Astrocyte of the spinal cord (primary cell): Measurements from ENCODE around the gene TMA7B.

ENCODE experiments used
- DNase-seq: peaks from one replicate; pipeline ENCODE4 v3.0.0; 2011; ENCODE audit warnings: low read depth, low spot score
- H3K4me3 ChIP-seq: 2 replicates; pipeline ENCODE4 v1.5.1; 2011; ENCODE audit warnings: low read depth, mild to moderate bottlenecking, low read length, moderate library complexity
- CTCF ChIP-seq: IDR thresholded peaks from 2 replicates; pipeline ENCODE4 v1.5.1; 2012; ENCODE audit warnings: low read depth, mild to moderate bottlenecking, low read length, inconsistent platforms
- in situ Hi-C: cut with HindIII; loops from 2 replicates; pipeline ENCODE4 v1.10.0; 2017; ENCODE audit warnings: low sequenced_read_pairs

Gene TMA7B

GRCh38 chr22:39974065-39974464 is 13.9 kb downstream of the TMA7B start:
- no peak for TF ChIP-seq CTCF
- DNase-seq: no peak
- no peak overlapping the region for H3K4me3 ChIP-seq
- in situ Hi-C loops: no loop called here

GRCh38 chr22:39979048-39979447 is 18.9 kb downstream of the TMA7B start:
- in situ Hi-C loops: no loop called here

GRCh38 chr22:39979458-39979857 is 19.3 kb downstream of the TMA7B start:
- no peak overlapping the region for H3K4me3 ChIP-seq
- in situ Hi-C loops: no loop called here
- DNase-seq: no peak
- TF ChIP-seq CTCF: no peak

More at GRCh38 chr22:39979048-39979447, 18.9 kb downstream of the TMA7B start:
- no peak overlapping the region for H3K4me3 ChIP-seq
- DNase-seq: no peak
- no peak for TF ChIP-seq CTCF

GRCh38 chr22:39980596-39980995 is 20.4 kb downstream of the TMA7B start:
- in situ Hi-C loops: no loop called here
- no peak for TF ChIP-seq CTCF
- no peak overlapping the region for H3K4me3 ChIP-seq
- no peak for DNase-seq

GRCh38 chr22:39983346-39983745 is 23.1 kb downstream of the TMA7B start:
- no peak for TF ChIP-seq CTCF
- no peak overlapping the region for H3K4me3 ChIP-seq
- in situ Hi-C loops: no loop called here
- no peak for DNase-seq

- in situ Hi-C loops: no loop called here
- no peak for TF ChIP-seq CTCF
- no peak for DNase-seq
- no peak overlapping the region for H3K4me3 ChIP-seq
These were observed 23.8 kb downstream of the TMA7B start for GRCh38 chr22:39984006-39984405.

- in situ Hi-C loops: no loop called here
- no peak overlapping the region for H3K4me3 ChIP-seq
- no peak for DNase-seq
- no peak for TF ChIP-seq CTCF
These were observed 24.5 kb downstream of the TMA7B start for GRCh38 chr22:39984746-39985145.
